Hepatocyte (in vitro differentiated cells): ENCODE results near the gene STPG4. TPM values are rescaled to one million over a fixed set of nuclear protein-coding genes. Genes with fewer than 3 reads are reported as not detected.
A peak's percentile ranks its signal among the peaks of the same experiment; 100 is the strongest.

ENCODE experiments used
- DNase-seq: peaks from one replicate; pipeline ENCODE4 v3.0.0-alpha.2; 2016; ENCODE audit warnings: low spot score
- H2AFZ ChIP-seq: fragments of 200-600 bp; sonication (generic); 2 replicates; pipeline ENCODE4 v1.6.0; 2016; ENCODE audit warnings: antibody characterized with exemption, mild to moderate bottlenecking
- H3K27ac ChIP-seq: fragments of 200-600 bp; sonication (generic); 2 replicates; pipeline ENCODE4 v1.5.1; 2016; ENCODE audit warnings: mild to moderate bottlenecking
- H3K27me3 ChIP-seq: fragments of 200-600 bp; sonication (generic); 2 replicates; pipeline ENCODE4 v1.6.1; 2016
- H3K36me3 ChIP-seq: fragments of 200-600 bp; sonication (generic); replicated peaks from 2 replicates; pipeline ENCODE4 v1.5.1; 2016; ENCODE audit warnings: low read depth; ENCODE audit not compliant: insufficient read depth
- H3K4me1 ChIP-seq: fragments of 200-600 bp; sonication (generic); 2 replicates; pipeline ENCODE4 v1.5.1; 2016; ENCODE audit warnings: mild to moderate bottlenecking, moderate library complexity; ENCODE audit not compliant: insufficient read depth
- H3K4me2 ChIP-seq: fragments of 200-600 bp; sonication (generic); 2 replicates; pipeline ENCODE4 v1.6.0; 2016
- H3K4me3 ChIP-seq: fragments of 200-600 bp; sonication (generic); 2 replicates; pipeline ENCODE4 v1.5.1; 2016; ENCODE audit warnings: mild to moderate bottlenecking
- H3K79me2 ChIP-seq: fragments of 200-600 bp; sonication (generic); 2 replicates; pipeline ENCODE4 v1.6.0; 2017; ENCODE audit warnings: mild to moderate bottlenecking
- H3K9me2 ChIP-seq: fragments of 200-600 bp; sonication (generic); replicated peaks from 2 replicates; pipeline ENCODE4 v1.6.0; 2017; ENCODE audit warnings: mild to moderate bottlenecking; ENCODE audit not compliant: insufficient read depth
- H3K9me3 ChIP-seq: fragments of 200-600 bp; sonication (generic); 2 replicates; pipeline ENCODE4 v1.5.1; 2016; ENCODE audit warnings: low read depth, mild to moderate bottlenecking
- H4K20me1 ChIP-seq: fragments of 200-600 bp; sonication (generic); 2 replicates; pipeline ENCODE4 v1.6.0; 2016; ENCODE audit warnings: mild to moderate bottlenecking; ENCODE audit not compliant: insufficient read depth, poor library complexity, severe bottlenecking
- EZH2 ChIP-seq: fragments of 200-600 bp; sonication (generic); IDR thresholded peaks from 2 replicates; pipeline ENCODE4 v1.6.1; 2016; ENCODE audit warnings: antibody characterized with exemption, mild to moderate bottlenecking, borderline replicate concordance
- EZH2phosphoT487 ChIP-seq: fragments of 200-600 bp; sonication (generic); IDR thresholded peaks from one replicate; pipeline ENCODE4 v1.6.1; 2018; ENCODE audit warnings: antibody characterized with exemption, mild to moderate bottlenecking, low read depth, moderate library complexity; ENCODE audit not compliant: unreplicated experiment, severe bottlenecking
- WGBS: methylation state at CpG from one replicate; pipeline ENCODE4 v1.1.6; 2016; ENCODE audit warnings: low lambda C conversion rate; ENCODE audit errors: missing lambda C conversion rate; 5-methylcytosine and 5-hydroxymethylcytosine counted together
- polyA plus RNA-seq: library from polyadenylated mRNA; unstranded; fragments of >200 nt; fragmentation: Nextera tagmentation; extraction: Ambion mirVana; gene quantifications from 2 replicates; pipeline ENCODE4 v1.2.1, GENCODE V29; 2016
- total RNA-seq: library from RNA; depleted of rRNA; stranded (reverse); fragments of >200 nt; gene quantifications from 2 replicates; pipeline ENCODE4 v1.2.3, GENCODE V29; 2014
- TF ChIP-seq, protein P1 (sequence below): fragments of 200-600 bp; sonication (generic); IDR thresholded peaks from 2 replicates; pipeline ENCODE4 v1.5.1; 2016; ENCODE audit warnings: antibody characterized with exemption, mild to moderate bottlenecking; ENCODE audit not compliant: poor library complexity

STPG4 gene
- total and polyA plus RNA-seq, 2 experiments from 2014 or later = 0.19 TPM; not detected in 1

- Histone ChIP-seq H3K4me2 (no peak overlapping the region), H3K4me1 (peaks cover 58% of the 10 kb centered on the region), H3K9me2 (no peaks in the 10 kb centered on the region), H3K27ac (peak overlapping the region; percentile 89), H3K79me2 (no peaks in the 10 kb centered on the region), H3K4me3 (no peak overlapping the region), H2AFZ (no peak overlapping the region), H3K27me3 (no peaks in the 10 kb centered on the region), H3K9me3 (no peaks in the 10 kb centered on the region), H3K36me3 (no peaks in the 10 kb centered on the region), H4K20me1 (no peaks in the 10 kb centered on the region)
- TF ChIP-seq EZH2 (no peak), EZH2phosphoT487 (no peak)
- TF ChIP-seq, protein P1, sequence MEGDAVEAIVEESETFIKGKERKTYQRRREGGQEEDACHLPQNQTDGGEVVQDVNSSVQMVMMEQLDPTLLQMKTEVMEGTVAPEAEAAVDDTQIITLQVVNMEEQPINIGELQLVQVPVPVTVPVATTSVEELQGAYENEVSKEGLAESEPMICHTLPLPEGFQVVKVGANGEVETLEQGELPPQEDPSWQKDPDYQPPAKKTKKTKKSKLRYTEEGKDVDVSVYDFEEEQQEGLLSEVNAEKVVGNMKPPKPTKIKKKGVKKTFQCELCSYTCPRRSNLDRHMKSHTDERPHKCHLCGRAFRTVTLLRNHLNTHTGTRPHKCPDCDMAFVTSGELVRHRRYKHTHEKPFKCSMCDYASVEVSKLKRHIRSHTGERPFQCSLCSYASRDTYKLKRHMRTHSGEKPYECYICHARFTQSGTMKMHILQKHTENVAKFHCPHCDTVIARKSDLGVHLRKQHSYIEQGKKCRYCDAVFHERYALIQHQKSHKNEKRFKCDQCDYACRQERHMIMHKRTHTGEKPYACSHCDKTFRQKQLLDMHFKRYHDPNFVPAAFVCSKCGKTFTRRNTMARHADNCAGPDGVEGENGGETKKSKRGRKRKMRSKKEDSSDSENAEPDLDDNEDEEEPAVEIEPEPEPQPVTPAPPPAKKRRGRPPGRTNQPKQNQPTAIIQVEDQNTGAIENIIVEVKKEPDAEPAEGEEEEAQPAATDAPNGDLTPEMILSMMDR = no peak
- WGBS = 93% methylated on average over 3 of the region's 3 CpGs
- DNase-seq = peak; percentile 69
Measured at GRCh38 chr2:47195148-47195547, 40.0 kb upstream of the STPG4 start.

DNA sequence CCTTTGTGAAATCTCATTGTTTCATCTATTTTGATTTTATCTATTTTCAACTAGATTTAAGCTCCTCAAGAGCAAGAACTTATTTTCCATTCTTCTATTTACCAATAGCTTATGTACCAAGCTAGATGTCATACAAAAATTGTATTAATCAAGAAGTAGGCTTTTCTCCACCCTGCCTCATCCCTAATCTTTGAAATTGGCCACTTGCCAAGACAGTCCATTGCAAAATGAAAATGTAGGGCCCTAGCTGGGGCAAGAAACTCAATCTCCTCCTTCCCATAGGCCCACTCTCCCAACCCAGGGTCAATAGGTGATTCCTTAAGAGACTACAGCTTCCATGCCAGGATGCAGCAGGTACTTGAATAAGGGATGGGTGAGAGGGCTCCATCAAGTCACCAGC is 39.3 kb upstream of the STPG4 start:
- DNase-seq = no peak
- Histone ChIP-seq H3K9me3 (no peaks in the 10 kb centered on the region), H3K4me3 (no peak overlapping the region), H3K79me2 (no peaks in the 10 kb centered on the region), H3K4me1 (peaks cover 64% of the 10 kb centered on the region), H3K27ac (peak overlapping the region; percentile 89), H3K27me3 (no peaks in the 10 kb centered on the region), H2AFZ (no peak overlapping the region), H3K4me2 (no peak overlapping the region), H3K36me3 (no peaks in the 10 kb centered on the region), H3K9me2 (no peaks in the 10 kb centered on the region), H4K20me1 (no peaks in the 10 kb centered on the region)
- TF ChIP-seq EZH2phosphoT487 (no peak), EZH2 (no peak)
- TF ChIP-seq, protein P1 = no peak

- H3K4me3 ChIP-seq = no peak overlapping the region
- H3K4me1 ChIP-seq = peaks cover 68% of the 10 kb centered on the region
- H3K79me2 ChIP-seq = no peaks in the 10 kb centered on the region
- no peaks in the 10 kb centered on the region for H3K9me2 ChIP-seq
- no peaks in the 10 kb centered on the region for H3K27me3 ChIP-seq
- no peaks in the 10 kb centered on the region for H3K9me3 ChIP-seq
- TF ChIP-seq, protein P1 = no peak
- TF ChIP-seq EZH2 (no peak), EZH2phosphoT487 (no peak)
- peak overlapping the region; percentile 89 for H3K27ac ChIP-seq
- peak overlapping the region; percentile 28 for H3K4me2 ChIP-seq
- no peak for DNase-seq
- WGBS = 31% methylated on average over 6 of the region's 6 CpGs
- no peaks in the 10 kb centered on the region for H4K20me1 ChIP-seq
- H3K36me3 ChIP-seq = no peaks in the 10 kb centered on the region
- H2AFZ ChIP-seq = no peak overlapping the region
Measured at GRCh38 chr2:47193607-47194006, 38.5 kb upstream of the STPG4 start.
